K562 (cell line): Measurements from ENCODE around the gene LRP10. TPM values are rescaled to one million over a fixed set of nuclear protein-coding genes. Genes with fewer than 3 reads are reported as not detected.

Experiments
- ARID1B ChIP-seq: fragments of 450-650 bp; IDR thresholded peaks from 2 replicates; pipeline ENCODE4 v1.6.1; 2016; ENCODE audit warnings: antibody characterized with exemption, mild to moderate bottlenecking, inconsistent platforms
- BRCA1 ChIP-seq, 2 experiments: fragments of 450-650 bp in 1 of 2; sonication (generic) in 1 of 2; formaldehyde crosslinking in 1 of 2; IDR thresholded peaks; 2 replicates each; pipeline versions ENCODE4 v1.5.0 to v1.6.1; 2017 to 2020; ENCODE audit warnings: mild to moderate bottlenecking in 1 of 2, missing genetic modification reagents in 1 of 2
- FOXM1 ChIP-seq, 2 experiments: fragments of 450-650 bp in 1 of 2; sonication (generic) in 1 of 2; formaldehyde crosslinking in 1 of 2; IDR thresholded peaks; 2 replicates each; pipeline versions ENCODE4 v1.6.1 to v1.9.0; 2017 to 2022; ENCODE audit warnings: low read depth in 2 of 2, mild to moderate bottlenecking in 2 of 2, missing genetic modification reagents in 1 of 2, moderate library complexity in 1 of 2
- GABPA ChIP-seq: fragments of 200-800 bp; sonication (Bioruptor generic); conservative IDR thresholded peaks from 2 replicates; pipeline ENCODE4 v1.6.1; 2016; ENCODE audit warnings: low read depth, missing genetic modification characterization, missing compliant biosample characterization
- HDAC8 ChIP-seq: fragments of 450-650 bp; IDR thresholded peaks from 2 replicates; pipeline ENCODE4 v1.6.1; 2016; ENCODE audit warnings: mild to moderate bottlenecking, missing genetic modification characterization, moderate library complexity, missing compliant biosample characterization
- HIVEP1 ChIP-seq: fragments of 250-450 bp; sonication (Bioruptor Pico); IDR thresholded peaks from 2 replicates; pipeline ENCODE4 v1.4.0; 2020; ENCODE audit warnings: mild to moderate bottlenecking
- HMGXB4 ChIP-seq: sonication (generic); formaldehyde crosslinking; IDR thresholded peaks from 2 replicates; pipeline ENCODE4 v1.8.1; 2023; ENCODE audit warnings: mild to moderate bottlenecking, missing genetic modification reagents
- HSF4 ChIP-seq: fragments of 250-450 bp; sonication (Bioruptor Pico); IDR thresholded peaks from 2 replicates; pipeline ENCODE4 v2.1.2; 2022; ENCODE audit warnings: mild to moderate bottlenecking, moderate library complexity, borderline replicate concordance
- ILK ChIP-seq: fragments of 450-650 bp; IDR thresholded peaks from 2 replicates; pipeline ENCODE4 v1.6.1; 2016; ENCODE audit warnings: missing genetic modification characterization, low read depth, mild to moderate bottlenecking, missing compliant biosample characterization, moderate library complexity, borderline replicate concordance
- MAFG ChIP-seq: fragments of 450-650 bp; conservative IDR thresholded peaks from 2 replicates; pipeline ENCODE4 v1.6.1; 2016; ENCODE audit warnings: missing genetic modification characterization, missing compliant biosample characterization
- MAZ ChIP-seq, 2 experiments: fragments of 450-650 bp in 1 of 2; sonication (generic) in 1 of 2; formaldehyde crosslinking; IDR thresholded peaks in 1 of 2; conservative IDR thresholded peaks in 1 of 2; 2 replicates each; pipeline versions ENCODE4 v1.4.0 to v1.5.0; 2020; ENCODE audit warnings: mild to moderate bottlenecking in 1 of 2, missing genetic modification reagents in 1 of 2
- MCM7 ChIP-seq, 2 experiments: fragments of 450-650 bp; IDR thresholded peaks; 2 replicates each; pipeline ENCODE4 v1.6.1; 2016 to 2018
- NCOA1 ChIP-seq: fragments of 450-650 bp; IDR thresholded peaks from 2 replicates; pipeline ENCODE4 v1.6.1; 2016; ENCODE audit warnings: low read depth
- NCOA4 ChIP-seq: fragments of 450-650 bp; IDR thresholded peaks from 2 replicates; pipeline ENCODE4 v1.6.1; 2018; ENCODE audit warnings: mild to moderate bottlenecking; ENCODE audit not compliant: partially characterized antibody
- NR1H2 ChIP-seq: sonication (generic); formaldehyde crosslinking; IDR thresholded peaks from 2 replicates; pipeline ENCODE4 v1.4.0; 2020; ENCODE audit warnings: mild to moderate bottlenecking, missing genetic modification reagents
- NR2C1 ChIP-seq, 2 experiments: fragments of 450-650 bp; IDR thresholded peaks; 2 replicates each; pipeline ENCODE4 v1.6.1; 2017; ENCODE audit warnings: mild to moderate bottlenecking in 2 of 2, antibody characterized with exemption in 1 of 2, inconsistent platforms in 1 of 2, missing compliant biosample characterization in 1 of 2, missing genetic modification characterization in 1 of 2
- NR2C2 ChIP-seq, 2 experiments: fragments of 200-800 bp in 1 of 2; sonication (Bioruptor generic) in 1 of 2; sonication (generic) in 1 of 2; formaldehyde crosslinking in 1 of 2; IDR thresholded peaks; 2 replicates each; pipeline versions ENCODE4 v1.6.1 to v1.8.0; 2016 to 2022; ENCODE audit warnings: mild to moderate bottlenecking in 1 of 2, missing compliant biosample characterization in 1 of 2, missing genetic modification characterization in 1 of 2, missing genetic modification reagents in 1 of 2
- SNRNP70 ChIP-seq: fragments of 200-400 bp; formaldehyde crosslinking; optimal IDR thresholded peaks from 2 replicates; pipeline ENCODE3; 2017; ENCODE audit warnings: low read depth, low read length
- SRSF3 ChIP-seq: fragments of 200-400 bp; formaldehyde crosslinking; IDR thresholded peaks from 2 replicates; pipeline ENCODE4 v1.6.1; 2016; ENCODE audit warnings: mild to moderate bottlenecking, low read length, moderate library complexity; ENCODE audit not compliant: insufficient read depth
- TFAM ChIP-seq: fragments of 250-450 bp; sonication (Bioruptor Pico); conservative IDR thresholded peaks from 2 replicates; pipeline ENCODE4 v1.5.0; 2021; ENCODE audit warnings: mild to moderate bottlenecking, moderate library complexity
- TRIM24 ChIP-seq, 2 experiments: fragments of 450-650 bp; IDR thresholded peaks; 2 replicates each; pipeline ENCODE4 v1.6.1; 2016
- ZNF140 ChIP-seq: fragments of 250-450 bp; sonication (Bioruptor Pico); IDR thresholded peaks from 2 replicates; pipeline ENCODE4 v1.8.0; 2021; ENCODE audit warnings: moderate library complexity, mild to moderate bottlenecking, inconsistent platforms
- ZNF143 ChIP-seq: sonication (generic); formaldehyde crosslinking; IDR thresholded peaks from 2 replicates; pipeline ENCODE4 v1.9.0; 2022; ENCODE audit warnings: mild to moderate bottlenecking, missing genetic modification reagents
- ZNF165 ChIP-seq: fragments of 250-450 bp; sonication (Bioruptor Pico); IDR thresholded peaks from 2 replicates; pipeline ENCODE4 v1.4.0; 2020; ENCODE audit warnings: borderline replicate concordance
- ZNF384 ChIP-seq: IDR thresholded peaks from 2 replicates; pipeline ENCODE4 v1.6.1; 2012; ENCODE audit warnings: low read depth, low read length, improper control_type of control experiment
- ZNF436 ChIP-seq: fragments of 250-450, 450-650 bp; sonication (Bioruptor Pico); formaldehyde crosslinking; IDR thresholded peaks from 2 replicates; pipeline ENCODE4 v1.7.0; 2020; ENCODE audit warnings: mild to moderate bottlenecking
- ZNF551 ChIP-seq: fragments of 250-450 bp; sonication (Bioruptor Pico); IDR thresholded peaks from 2 replicates; pipeline ENCODE4 v1.5.0; 2021; ENCODE audit warnings: mild to moderate bottlenecking, moderate library complexity
- ZNF76 ChIP-seq: fragments of 250-450 bp; sonication (Bioruptor Pico); IDR thresholded peaks from 2 replicates; pipeline ENCODE4 v1.4.0; 2020; ENCODE audit warnings: mild to moderate bottlenecking, moderate library complexity, borderline replicate concordance
- polyA plus RNA-seq, 8 experiments: library from polyadenylated mRNA; depleted of rRNA in 4 of 8; stranded (reverse) in 5 of 8; unstranded in 3 of 8; fragments of >200 nt; fragmentation: Nextera tagmentation in 2 of 8; fragmentation: Illumina TruSeq in 1 of 8; extraction: Ambion mirVana in 2 of 8; extraction: Trizol in 1 of 8; gene quantifications; 2 replicates each; pipeline versions ENCODE4 v1.2.1 to v1.2.3, GENCODE V29; 2011 to 2014; ENCODE audit warnings: inconsistent platforms in 1 of 8, missing spikeins in 1 of 8
- total RNA-seq, 7 experiments: library from RNA; depleted of rRNA in 6 of 7; stranded (reverse); fragments of >200 nt in 6 of 7; fragmentation: Illumina TruSeq in 2 of 7; extraction: Trizol in 2 of 7; gene quantifications; 2 replicates each; pipeline versions ENCODE4 v1.2.1 to v1.2.3, GENCODE V29; 2011 to 2021; ENCODE audit warnings: low replicate concordance in 1 of 7

The LRP10 gene
- total and polyA plus RNA-seq, 9 of the 15 experiments (the other 6 are each of a cell fraction or from before 2014, with no cell fraction given), result 1.3 to 45.5 (median 10.9) TPM

- no peak for TF ChIP-seq GABPA
- TF ChIP-seq MCM7 (IDR thresholded peaks at IDR 0.05), result no peak
- no peak for TF ChIP-seq NR2C1 (IDR thresholded peaks at IDR 0.05)
- no peak for TF ChIP-seq NR2C1 (tag; IDR thresholded peaks at IDR 0.05)
- 0 out of 2 replicates have a peak, but pooled peaks have one; percentile 81 for TF ChIP-seq SRSF3
- TF ChIP-seq ZNF140 (CRISPR knock-in tag), result no peak
- no peak for TF ChIP-seq ZNF551 (CRISPR knock-in tag)
- no peak for TF ChIP-seq ZNF384
- TF ChIP-seq NR1H2 (CRISPR knock-in tag), result no peak
- TF ChIP-seq HDAC8, result no peak
- TF ChIP-seq FOXM1 (IDR thresholded peaks at IDR 0.05; ENCODE audit: low read depth), result no peak; the same call in 1 of the 2 replicates
- TF ChIP-seq FOXM1 (CRISPR knock-in tag; IDR thresholded peaks at IDR 0.05; ENCODE audit: low read depth), result no peak
- no peak for TF ChIP-seq ILK (tag)
- peak; percentile 24; the same call in 1 of the 2 replicates for TF ChIP-seq NCOA1
- no peak for TF ChIP-seq MAFG (tag)
- no peak for TF ChIP-seq ZNF165
- no peak for TF ChIP-seq NCOA4
- peak; percentile 59 to 72; a peak in 2 of 4 replicates for TF ChIP-seq MAZ (CRISPR knock-in tag; conservative IDR thresholded peaks at IDR 0.05 in 1 of 2, IDR thresholded peaks at IDR 0.05 in 1 of 2)
- no peak for TF ChIP-seq BRCA1 (IDR thresholded peaks at IDR 0.05)
- TF ChIP-seq BRCA1 (CRISPR knock-in tag; IDR thresholded peaks at IDR 0.05), result no peak
- no peak for TF ChIP-seq NR2C2 (CRISPR knock-in tag; IDR thresholded peaks at IDR 0.05)
- no peak for TF ChIP-seq NR2C2 (tag; IDR thresholded peaks at IDR 0.05)
- no peak for TF ChIP-seq SNRNP70
- TF ChIP-seq HSF4 (CRISPR knock-in tag), result no peak
- TF ChIP-seq ZNF436 (CRISPR knock-in tag), result no peak
- peak; percentile 90 for TF ChIP-seq HMGXB4 (CRISPR knock-in tag)
- peak; percentile 39; the same call in 1 of the 2 replicates for TF ChIP-seq ARID1B
- no peak for TF ChIP-seq ZNF76 (CRISPR knock-in tag)
- TF ChIP-seq HIVEP1 (CRISPR knock-in tag), result no peak
- TF ChIP-seq TRIM24 (IDR thresholded peaks at IDR 0.05), result no peak
- TF ChIP-seq ZNF143, result no peak
- TF ChIP-seq TFAM (CRISPR knock-in tag), result no peak
These were observed 18.4 kb upstream of the LRP10 start (continued) for GRCh38 chr14:22852940-22853767.
